ENCODE measurements around the gene PTPN4.
A peak's percentile ranks its signal among the peaks of the same experiment; 100 is the strongest.

The PTPN4 gene

GRCh38 chr2:119749477-119750012 lies 10.2 kb upstream of the PTPN4 start:
- no peak overlapping the region for H3K4me3 ChIP-seq (ENCODE audit: low read length)
- peak; percentile 39 for DNase-seq (ENCODE audit: low read depth)
- no peak for TF ChIP-seq CTCF (IDR thresholded peaks at IDR 0.05; ENCODE audit: insufficient read depth, low read depth, low read length, missing control alignments)

- DNase-seq (ENCODE audit: low read depth), result no peak
- no peak for TF ChIP-seq CTCF (IDR thresholded peaks at IDR 0.05; ENCODE audit: insufficient read depth, low read depth, low read length, missing control alignments)
- H3K4me3 ChIP-seq (ENCODE audit: low read length), result no peak overlapping the region
Measured at GRCh38 chr2:119751706-119752105, 8.0 kb upstream of the PTPN4 start.

- DNase-seq (ENCODE audit: low read depth), result peak; percentile 49
- H3K4me3 ChIP-seq (ENCODE audit: low read length), result no peak overlapping the region
- peak; percentile 64 for TF ChIP-seq CTCF (IDR thresholded peaks at IDR 0.05; ENCODE audit: insufficient read depth, low read depth, low read length, missing control alignments)
Measured at GRCh38 chr2:119753041-119753929, 6.4 kb upstream of the PTPN4 start.

- no peak for TF ChIP-seq CTCF (IDR thresholded peaks at IDR 0.05; ENCODE audit: insufficient read depth, low read depth, low read length, missing control alignments)
- H3K4me3 ChIP-seq (ENCODE audit: low read length), result no peak overlapping the region
- peak; percentile 30 for DNase-seq (ENCODE audit: low read depth)
Measured at GRCh38 chr2:119753930-119754321, 5.8 kb upstream of the PTPN4 start.

- TF ChIP-seq CTCF (IDR thresholded peaks at IDR 0.05; ENCODE audit: insufficient read depth, low read depth, low read length, missing control alignments), result no peak
- DNase-seq (ENCODE audit: low read depth), result peak; percentile 59
- H3K4me3 ChIP-seq (ENCODE audit: low read length), result no peak overlapping the region
Measured at GRCh38 chr2:119755906-119756305, 3.8 kb upstream of the PTPN4 start.

GRCh38 chr2:119756837-119757236 lies 2.9 kb upstream of the PTPN4 start:
- TF ChIP-seq CTCF (IDR thresholded peaks at IDR 0.05; ENCODE audit: insufficient read depth, low read depth, low read length, missing control alignments), result no peak
- no peak overlapping the region for H3K4me3 ChIP-seq (ENCODE audit: low read length)
- DNase-seq (ENCODE audit: low read depth), result peak; percentile 83

Measured in epithelial cell of esophagus (primary cell).